Small intestine (tissue), 7 donors: ENCODE results near the gene PKDCC. TPM values are rescaled to one million over a fixed set of nuclear protein-coding genes. Genes with fewer than 3 reads are reported as not detected.

ENCODE experiments used
- DNase-seq, 2 donors: peaks; one replicate each; pipeline versions ENCODE4 v3.0.0 to v3.0.0-alpha.2; 2013
- FAIRE-seq: peaks from 2 replicates; lab custom pipeline; 2012; peaks lifted over from hg19 to GRCh38; lab: Jason Lieb, UNC
- H3K27ac ChIP-seq, 3 donors: one replicate each; pipeline ENCODE4 v1.5.1; 2013; ENCODE audit warnings: low read length in 2 of 3, mild to moderate bottlenecking in 2 of 3, control low read depth in 1 of 3, inconsistent platforms in 1 of 3, low read depth in 1 of 3, moderate library complexity in 1 of 3
- H3K27me3 ChIP-seq, 3 donors: one replicate each; pipeline ENCODE4 v1.6.1; 2013; ENCODE audit warnings: low read length in 3 of 3, inconsistent platforms in 1 of 3; ENCODE audit not compliant: control insufficient read depth in 3 of 3, insufficient read depth in 3 of 3
- H3K36me3 ChIP-seq, 3 donors: one replicate each; pipeline ENCODE4 v1.6.1; 2013; ENCODE audit warnings: low read length in 3 of 3, inconsistent platforms in 1 of 3, low read depth in 1 of 3, mild to moderate bottlenecking in 1 of 3, moderate library complexity in 1 of 3; ENCODE audit not compliant: control insufficient read depth in 3 of 3, insufficient read depth in 2 of 3
- H3K4me1 ChIP-seq, 3 donors: one replicate each; pipeline ENCODE4 v1.6.1; 2013; ENCODE audit warnings: low read length in 2 of 3, inconsistent platforms in 1 of 3, low read depth in 1 of 3, mild to moderate bottlenecking in 1 of 3, moderate library complexity in 1 of 3; ENCODE audit not compliant: control insufficient read depth in 3 of 3, insufficient read depth in 2 of 3
- H3K4me3 ChIP-seq, 3 donors: one replicate each; pipeline ENCODE4 v1.5.1; 2013; ENCODE audit warnings: low read length in 3 of 3, control low read depth in 1 of 3, inconsistent platforms in 1 of 3, low read depth in 1 of 3, mild to moderate bottlenecking in 1 of 3, moderate library complexity in 1 of 3
- H3K9me3 ChIP-seq, 2 donors: one replicate each; pipeline ENCODE4 v1.6.1; 2013; ENCODE audit warnings: low read depth in 1 of 2, low read length in 1 of 2; ENCODE audit not compliant: control insufficient read depth in 2 of 2, insufficient read depth in 1 of 2
- WGBS, 3 donors: extraction: QIAGEN DNeasy Blood & Tissue Kit; methylation state at CpG; one replicate each; pipeline ENCODE4 v1.1.7; 2013; 5-methylcytosine and 5-hydroxymethylcytosine counted together
- polyA plus RNA-seq, 4 donors: library from polyadenylated mRNA; stranded (reverse) in 3 of 4; unstranded in 1 of 4; fragments of 200-250 nt in 3 of 4; fragments of 120-200 nt in 1 of 4; gene quantifications; one replicate each; pipeline versions ENCODE4 v1.2.1 to v1.2.3, GENCODE V29; 2013
- donor health status: healthy with polysubstance abuse.
- donor health status: control.
- donor health status: control.
- donor health status: Bipolar disorder and iron deficiency.
- donor health status: healthy.

The PKDCC gene
- polyA plus RNA-seq, 4 donors = 7.8 to 273 (median 71.6) TPM

DNA sequence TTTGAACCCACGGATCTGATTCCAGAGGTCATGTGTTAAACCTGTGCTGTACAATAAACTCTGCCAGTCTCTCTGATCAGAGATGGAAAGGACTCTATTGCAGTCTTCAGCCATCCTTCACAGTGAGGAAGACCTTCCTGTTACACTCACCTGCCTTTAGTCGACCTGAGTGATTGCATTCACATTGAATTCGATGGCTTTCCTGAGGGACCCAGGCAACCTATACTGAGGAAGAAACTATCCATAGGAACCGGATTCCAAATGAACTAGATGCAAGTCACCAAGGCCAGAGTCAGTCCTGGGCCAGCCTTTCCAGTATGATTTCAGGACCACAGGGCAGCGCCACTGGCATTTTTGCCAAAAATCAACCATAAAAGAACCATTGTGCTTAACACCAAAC, 56.8 kb downstream of the PKDCC start:
- H3K27me3 ChIP-seq = no peaks in the 10 kb centered on the region
- no peak for DNase-seq
- no peaks in the 10 kb centered on the region for H3K36me3 ChIP-seq
- H3K27ac ChIP-seq = peak overlapping the region in 1 of 3 donors; percentile 37
- no peak overlapping the region for H3K4me3 ChIP-seq
- 68 to 83% (median 76%) methylated on average over 5 of the region's 5 CpGs for WGBS, 3 donors
- H3K4me1 ChIP-seq = peaks cover 0 to 35% (median 3%) of the 10 kb centered on the region in 3 donors
- H3K9me3 ChIP-seq = peaks cover 0 to 12% of the 10 kb centered on the region in 2 donors
- FAIRE-seq = no peak

DNA sequence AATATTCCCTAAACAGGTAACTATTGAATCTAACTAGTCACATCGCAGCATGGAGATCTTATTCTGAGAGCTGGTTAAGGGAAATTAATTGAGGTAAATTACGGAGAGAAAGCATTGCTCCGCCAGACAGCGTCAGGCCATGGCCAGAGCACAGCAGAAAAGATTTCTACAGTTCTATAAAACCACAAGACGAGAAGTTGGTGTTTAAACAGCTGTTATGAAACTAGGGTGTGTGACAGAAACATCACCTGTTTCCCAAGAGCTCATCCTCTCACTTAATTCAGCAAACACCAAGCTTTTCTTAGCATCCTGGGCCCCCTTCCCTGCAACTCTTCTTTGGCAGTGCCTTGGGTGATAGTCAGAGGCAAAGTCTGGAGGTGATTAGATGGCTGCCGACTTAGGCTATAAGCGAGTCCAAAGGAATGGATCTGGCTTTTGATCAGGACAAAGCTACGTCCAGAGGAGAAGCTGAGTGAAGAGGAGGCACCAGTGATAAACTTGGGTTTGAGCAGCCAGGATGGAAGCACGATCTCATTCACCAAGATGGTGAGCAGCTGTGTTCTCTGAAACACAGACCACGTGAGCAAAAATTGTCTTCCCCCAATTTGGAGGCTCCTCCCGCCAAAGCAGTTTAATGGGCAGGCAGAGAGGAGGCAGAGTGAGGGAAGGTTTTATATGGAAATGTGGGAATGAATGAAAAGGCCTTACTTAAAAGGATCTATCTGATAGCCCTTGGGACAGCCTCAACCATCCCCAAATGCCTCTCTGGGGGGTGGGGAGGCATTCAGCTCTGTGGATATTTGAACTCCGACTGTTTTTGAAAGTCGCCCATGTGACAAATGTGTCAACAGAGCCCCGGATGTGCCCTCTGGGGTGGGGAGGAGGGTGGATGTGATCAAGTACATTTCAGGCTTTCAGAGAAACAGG, 57.8 kb downstream of the PKDCC start:
- Histone ChIP-seq H3K36me3 (no peaks in the 10 kb centered on the region), H3K4me3 (no peak overlapping the region), H3K4me1 (peaks cover 0 to 36% (median 3%) of the 10 kb centered on the region in 3 donors), H3K27me3 (no peaks in the 10 kb centered on the region), H3K27ac (peak overlapping the region; percentile 8 to 87 (median 34)), H3K9me3 (peaks cover 0 to 2% of the 10 kb centered on the region in 2 donors)
- FAIRE-seq (no peak), DNase-seq (peak in 1 of 2 donors; percentile 62)
- 49 to 61% (median 57%) methylated on average over 14 of the region's 14 CpGs for WGBS, 3 donors

DNA sequence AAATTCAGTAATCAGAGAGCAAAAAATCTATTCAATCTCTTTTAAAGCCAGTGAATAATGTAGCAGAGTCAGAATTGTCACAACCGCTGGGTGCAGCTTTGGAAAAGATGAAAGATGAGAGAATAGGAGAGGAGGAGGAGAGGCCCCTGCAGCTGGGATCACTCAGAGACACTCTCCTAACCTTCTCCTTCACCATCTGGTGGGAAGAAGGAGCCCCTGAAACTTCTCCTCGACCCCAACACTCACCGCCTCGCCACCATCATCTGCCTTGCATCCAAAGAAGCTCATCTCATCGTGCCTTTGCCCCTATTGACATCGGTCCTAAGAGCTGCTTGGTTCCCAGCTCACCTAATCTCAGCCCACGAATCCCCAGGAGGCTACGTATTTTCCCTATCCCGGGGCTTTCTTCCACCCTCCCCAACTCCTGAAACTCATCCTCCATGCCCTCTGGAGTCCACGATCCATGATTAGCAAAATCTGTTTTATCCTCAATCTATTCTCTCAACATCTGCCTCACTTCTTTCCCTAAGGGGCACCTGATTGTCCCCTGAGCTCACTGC, 58.5 kb downstream of the PKDCC start:
- Histone ChIP-seq H3K4me3 (no peak overlapping the region), H3K27ac (peak overlapping the region in 2 of 3 donors; percentile 47 to 87), H3K4me1 (peaks cover 0 to 35% (median 3%) of the 10 kb centered on the region in 3 donors), H3K9me3 (no peaks in the 10 kb centered on the region), H3K27me3 (no peaks in the 10 kb centered on the region), H3K36me3 (no peaks in the 10 kb centered on the region)
- DNase-seq (no peak), FAIRE-seq (no peak)
- 77 to 89% (median 86%) methylated on average over 10 of the region's 10 CpGs for WGBS, 3 donors

DNA sequence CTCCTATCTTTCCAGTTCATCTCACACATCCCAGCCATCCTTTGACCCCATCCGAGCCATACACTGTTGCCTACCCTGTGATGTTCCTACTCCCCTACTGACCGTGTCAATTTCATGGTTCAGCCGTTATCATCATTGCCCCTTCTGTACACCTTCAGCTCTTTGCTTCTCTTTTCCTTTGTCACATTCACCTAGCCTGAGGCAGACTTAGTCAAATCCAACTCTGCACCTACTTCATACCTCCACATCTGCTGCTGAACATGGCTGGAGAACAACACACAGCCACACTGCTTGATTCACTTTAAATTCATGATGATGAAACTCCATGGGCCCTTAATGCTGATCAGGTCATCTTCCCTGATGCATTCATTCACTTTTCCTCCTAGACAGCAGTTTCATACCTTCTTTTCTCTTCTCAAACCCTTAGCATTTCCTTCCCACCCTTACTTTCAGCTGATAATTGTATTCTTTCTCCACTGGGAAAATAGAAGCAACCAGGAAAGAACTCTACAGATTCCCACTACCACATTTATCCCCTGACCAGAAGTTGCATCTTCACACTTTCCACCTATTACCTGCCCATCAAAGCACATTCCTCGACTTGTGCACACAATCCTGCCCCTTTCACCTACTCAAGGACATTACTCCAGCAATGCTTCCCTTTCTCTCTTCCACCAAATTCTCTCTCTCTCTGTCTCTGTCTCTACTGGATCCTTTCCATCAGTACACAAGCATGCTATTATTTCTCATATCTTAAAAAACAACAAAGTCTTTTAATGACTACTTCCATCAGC, 59.6 kb downstream of the PKDCC start:
- H3K27me3 ChIP-seq = no peaks in the 10 kb centered on the region
- no peak for DNase-seq
- no peak overlapping the region for H3K4me3 ChIP-seq
- FAIRE-seq = no peak
- 85 to 95% (median 85%) methylated on average over 4 of the region's 4 CpGs for WGBS, 3 donors
- H3K36me3 ChIP-seq = no peaks in the 10 kb centered on the region
- H3K4me1 ChIP-seq = peaks cover 3 to 26% (median 3%) of the 10 kb centered on the region in 3 donors
- peak overlapping the region in 1 of 3 donors; percentile 9 for H3K27ac ChIP-seq
- H3K9me3 ChIP-seq = no peaks in the 10 kb centered on the region

Other genes with a start within 250 kb of the PKDCC start
- 100 to 1,000 TPM in 1 of 4 donors, 10 to 100 TPM in 3; 30.0 to 132 (median 33.3) TPM for gene EML4, start 121.3 kb downstream of the PKDCC start, polyA plus RNA-seq